ENCODE results near the gene LRFN5.

Gene LRFN5

GRCh38 chr14:41773536-41774279 lies 167.0 kb downstream of the LRFN5 start:
- no peaks in the 10 kb centered on the region for H3K27me3 Mint-ChIP-seq

GRCh38 chr14:41782511-41782910 lies 175.8 kb downstream of the LRFN5 start:
- intact Hi-C loops (cut with micrococcal nuclease): no loop called here
- no peaks in the 10 kb centered on the region for H3K27me3 Mint-ChIP-seq
- no peaks in the 10 kb centered on the region for H3K36me3 Mint-ChIP-seq (ENCODE audit: low read depth)
- H3K4me3 Mint-ChIP-seq: no peak overlapping the region
- H3K27ac Mint-ChIP-seq: no peak overlapping the region
- H3K4me1 Mint-ChIP-seq (ENCODE audit: low read depth): no peaks in the 10 kb centered on the region
- H3K9me3 Mint-ChIP-seq: no peaks in the 10 kb centered on the region

More at GRCh38 chr14:41773536-41774279, 167.0 kb downstream of the LRFN5 start:
- Mint-ChIP-seq H3K9me3 (no peaks in the 10 kb centered on the region), H3K4me1 (ENCODE audit: low read depth) (no peaks in the 10 kb centered on the region), H3K4me3 (no peak overlapping the region), H3K27ac (no peak overlapping the region), H3K36me3 (ENCODE audit: low read depth) (no peaks in the 10 kb centered on the region)
- intact Hi-C loops (cut with micrococcal nuclease): no loop called here

- no peaks in the 10 kb centered on the region for H3K9me3 Mint-ChIP-seq
- no peaks in the 10 kb centered on the region for H3K27me3 Mint-ChIP-seq
- no peaks in the 10 kb centered on the region for H3K36me3 Mint-ChIP-seq (ENCODE audit: low read depth)
- H3K27ac Mint-ChIP-seq: no peak overlapping the region
- H3K4me3 Mint-ChIP-seq: no peak overlapping the region
- intact Hi-C loops (cut with micrococcal nuclease): no loop called here
- H3K4me1 Mint-ChIP-seq (ENCODE audit: low read depth): no peaks in the 10 kb centered on the region
These were observed 176.7 kb downstream of the LRFN5 start for GRCh38 chr14:41783403-41783802.

GRCh38 chr14:41785696-41786095 lies 179.0 kb downstream of the LRFN5 start:
- Mint-ChIP-seq H3K9me3 (no peaks in the 10 kb centered on the region), H3K4me1 (ENCODE audit: low read depth) (no peaks in the 10 kb centered on the region), H3K27me3 (no peaks in the 10 kb centered on the region), H3K4me3 (no peak overlapping the region), H3K36me3 (ENCODE audit: low read depth) (no peaks in the 10 kb centered on the region), H3K27ac (no peak overlapping the region)
- intact Hi-C loops (cut with micrococcal nuclease): no loop called here

- Mint-ChIP-seq H3K27ac (no peak overlapping the region), H3K4me1 (ENCODE audit: low read depth) (no peaks in the 10 kb centered on the region), H3K4me3 (no peak overlapping the region), H3K36me3 (ENCODE audit: low read depth) (no peaks in the 10 kb centered on the region), H3K27me3 (no peaks in the 10 kb centered on the region), H3K9me3 (no peaks in the 10 kb centered on the region)
- intact Hi-C loops (cut with micrococcal nuclease): no loop called here
These were observed 193.1 kb downstream of the LRFN5 start for GRCh38 chr14:41799817-41800216.

- H3K4me1 Mint-ChIP-seq (ENCODE audit: low read depth): no peaks in the 10 kb centered on the region
- H3K36me3 Mint-ChIP-seq (ENCODE audit: low read depth): no peaks in the 10 kb centered on the region
- intact Hi-C loops (cut with micrococcal nuclease): no loop called here
- no peak overlapping the region for H3K27ac Mint-ChIP-seq
- no peak overlapping the region for H3K4me3 Mint-ChIP-seq
- H3K27me3 Mint-ChIP-seq: no peaks in the 10 kb centered on the region
- H3K9me3 Mint-ChIP-seq: no peaks in the 10 kb centered on the region
These were observed 199.0 kb downstream of the LRFN5 start for GRCh38 chr14:41805633-41806032.

- Mint-ChIP-seq H3K36me3 (ENCODE audit: low read depth) (no peaks in the 10 kb centered on the region), H3K27me3 (no peaks in the 10 kb centered on the region), H3K27ac (no peak overlapping the region), H3K4me1 (ENCODE audit: low read depth) (no peaks in the 10 kb centered on the region), H3K9me3 (no peaks in the 10 kb centered on the region), H3K4me3 (no peak overlapping the region)
- intact Hi-C loops (cut with micrococcal nuclease): no loop called here
These were observed 199.8 kb downstream of the LRFN5 start for GRCh38 chr14:41806366-41806975.

- Mint-ChIP-seq H3K27me3 (no peaks in the 10 kb centered on the region), H3K9me3 (no peaks in the 10 kb centered on the region), H3K4me3 (no peak overlapping the region), H3K36me3 (ENCODE audit: low read depth) (no peaks in the 10 kb centered on the region), H3K27ac (no peak overlapping the region), H3K4me1 (ENCODE audit: low read depth) (no peaks in the 10 kb centered on the region)
- intact Hi-C loops (cut with micrococcal nuclease): no loop called here
These were observed 203.7 kb downstream of the LRFN5 start for GRCh38 chr14:41810362-41810761.

- H3K4me1 Mint-ChIP-seq (ENCODE audit: low read depth): no peaks in the 10 kb centered on the region
- no peaks in the 10 kb centered on the region for H3K27me3 Mint-ChIP-seq
- no peak overlapping the region for H3K4me3 Mint-ChIP-seq
- H3K36me3 Mint-ChIP-seq (ENCODE audit: low read depth): no peaks in the 10 kb centered on the region
- no peaks in the 10 kb centered on the region for H3K9me3 Mint-ChIP-seq
- no peak overlapping the region for H3K27ac Mint-ChIP-seq
- intact Hi-C loops (cut with micrococcal nuclease): no loop called here
These were observed 210.9 kb downstream of the LRFN5 start for GRCh38 chr14:41817626-41818025.

GRCh38 chr14:41824441-41824840 lies 217.8 kb downstream of the LRFN5 start:
- intact Hi-C loops (cut with micrococcal nuclease): no loop called here
- H3K36me3 Mint-ChIP-seq (ENCODE audit: low read depth): no peaks in the 10 kb centered on the region
- H3K27me3 Mint-ChIP-seq: no peaks in the 10 kb centered on the region
- H3K4me1 Mint-ChIP-seq (ENCODE audit: low read depth): no peaks in the 10 kb centered on the region
- peaks cover 13% of the 10 kb centered on the region for H3K9me3 Mint-ChIP-seq
- H3K27ac Mint-ChIP-seq: no peak overlapping the region
- no peak overlapping the region for H3K4me3 Mint-ChIP-seq

- Mint-ChIP-seq H3K4me1 (ENCODE audit: low read depth) (no peaks in the 10 kb centered on the region), H3K27ac (no peak overlapping the region), H3K9me3 (peaks cover 13% of the 10 kb centered on the region), H3K4me3 (no peak overlapping the region), H3K36me3 (ENCODE audit: low read depth) (no peaks in the 10 kb centered on the region), H3K27me3 (no peaks in the 10 kb centered on the region)
- intact Hi-C loops (cut with micrococcal nuclease): no loop called here
These were observed 218.9 kb downstream of the LRFN5 start for GRCh38 chr14:41825622-41826021.

- no peaks in the 10 kb centered on the region for H3K36me3 Mint-ChIP-seq (ENCODE audit: low read depth)
- intact Hi-C loops (cut with micrococcal nuclease): no loop called here
- no peak overlapping the region for H3K4me3 Mint-ChIP-seq
- no peaks in the 10 kb centered on the region for H3K9me3 Mint-ChIP-seq
- no peak overlapping the region for H3K27ac Mint-ChIP-seq
- H3K27me3 Mint-ChIP-seq: no peaks in the 10 kb centered on the region
- H3K4me1 Mint-ChIP-seq (ENCODE audit: low read depth): no peaks in the 10 kb centered on the region
These were observed 224.2 kb downstream of the LRFN5 start for GRCh38 chr14:41830714-41831406.

- Mint-ChIP-seq H3K4me3 (no peak overlapping the region), H3K36me3 (ENCODE audit: low read depth) (no peaks in the 10 kb centered on the region), H3K27me3 (no peaks in the 10 kb centered on the region), H3K27ac (no peak overlapping the region), H3K9me3 (no peaks in the 10 kb centered on the region), H3K4me1 (ENCODE audit: low read depth) (no peaks in the 10 kb centered on the region)
- intact Hi-C loops (cut with micrococcal nuclease): no loop called here
These were observed 233.0 kb downstream of the LRFN5 start for GRCh38 chr14:41839661-41840060.

- Mint-ChIP-seq H3K36me3 (ENCODE audit: low read depth) (no peaks in the 10 kb centered on the region), H3K27me3 (no peaks in the 10 kb centered on the region), H3K9me3 (peaks cover 4% of the 10 kb centered on the region), H3K27ac (no peak overlapping the region), H3K4me1 (ENCODE audit: low read depth) (no peaks in the 10 kb centered on the region), H3K4me3 (no peak overlapping the region)
- intact Hi-C loops (cut with micrococcal nuclease): no loop called here
These were observed 252.7 kb downstream of the LRFN5 start for GRCh38 chr14:41859336-41859735.
